Activated B cell treated with CpG ODN at 0.5 μM for 24 hours (primary cell): ENCODE data around the gene RXFP1. TPM values are rescaled to one million over a fixed set of nuclear protein-coding genes. Genes with fewer than 3 reads are reported as not detected.

Source experiments
- ATAC-seq: fragments of 200-7000 bp; cut with Tn5 transposase; one replicate; pipeline ENCODE4 v1.10.0; 2021; ENCODE audit warnings: low read depth, mild to moderate bottlenecking, moderate library complexity
- CTCF ChIA-PET: fragments of 350-600 bp; sonication (Branson Sonifier 250); formaldehyde crosslinking; loops from one replicate; lab custom pipeline; 2021; ENCODE audit warnings: antibody characterized with exemption; lab: Charles Lee
- POLR2A ChIA-PET: fragments of 350-600 bp; sonication (Branson Sonifier 250); formaldehyde crosslinking; loops from one replicate; lab custom pipeline; 2021; ENCODE audit warnings: antibody characterized with exemption; lab: Charles Lee
- DNase-seq: peaks from one replicate; pipeline ENCODE4 v3.0.0; 2022
- H3K27ac Mint-ChIP-seq: one replicate; pipeline ENCODE4 v1.8.0; 2020; ENCODE audit warnings: mixed read lengths
- H3K27me3 Mint-ChIP-seq: one replicate; pipeline ENCODE4 v1.8.0; 2021; ENCODE audit warnings: mixed read lengths
- H3K36me3 Mint-ChIP-seq: one replicate; pipeline ENCODE4 v1.8.0; 2021; ENCODE audit warnings: low read depth, mixed read lengths
- H3K4me1 Mint-ChIP-seq: one replicate; pipeline ENCODE4 v1.8.0; 2021; ENCODE audit warnings: mixed read lengths
- H3K4me3 Mint-ChIP-seq: one replicate; pipeline ENCODE4 v1.8.0; 2020; ENCODE audit warnings: mild to moderate bottlenecking, mixed read lengths
- H3K9me3 Mint-ChIP-seq: one replicate; pipeline ENCODE4 v1.8.0; 2020; ENCODE audit warnings: mixed read lengths
- intact Hi-C: fragments of 100-400 bp; cut with micrococcal nuclease; formaldehyde crosslinking; loops from one replicate; pipeline ENCODE4 v1.15.1; 2024
- total RNA-seq: library from RNA; stranded (reverse); gene quantifications from 2 replicates; pipeline ENCODE4 v1.2.3, GENCODE V29; 2022
- TF ChIP-seq, protein P1 (sequence below): fragments of 200-600 bp; IDR thresholded peaks from one replicate; pipeline ENCODE4 v1.8.0; 2022; ENCODE audit warnings: antibody characterized with exemption, mild to moderate bottlenecking

Gene RXFP1
- total RNA-seq, 1 donor from 2014 or later = not detected

DNA sequence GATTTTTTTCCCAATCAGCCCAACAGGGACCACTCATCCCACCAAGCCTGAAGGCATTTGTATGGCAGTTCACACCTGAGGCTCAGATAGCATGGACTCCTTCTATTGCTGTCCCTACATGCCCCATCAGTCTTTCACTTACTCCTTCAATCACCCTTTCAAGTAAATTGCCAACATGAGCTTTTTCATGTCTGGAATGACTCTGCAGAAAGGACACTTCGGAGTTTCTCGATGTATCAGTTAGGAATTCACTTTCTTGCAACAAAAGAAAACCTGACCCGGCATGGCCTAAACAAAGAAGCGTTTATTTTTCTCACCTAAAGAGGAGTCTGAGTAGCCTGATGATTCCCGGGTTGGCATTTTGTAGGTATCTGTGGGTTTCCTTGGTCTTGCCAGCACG is 38.6 kb downstream of the RXFP1 start:
- Mint-ChIP-seq H3K4me1 (no peaks in the 10 kb centered on the region), H3K9me3 (no peaks in the 10 kb centered on the region), H3K4me3 (no peak overlapping the region), H3K27me3 (peaks cover 6% of the 10 kb centered on the region), H3K27ac (no peak overlapping the region), H3K36me3 (no peaks in the 10 kb centered on the region)
- TF ChIP-seq, protein P1, sequence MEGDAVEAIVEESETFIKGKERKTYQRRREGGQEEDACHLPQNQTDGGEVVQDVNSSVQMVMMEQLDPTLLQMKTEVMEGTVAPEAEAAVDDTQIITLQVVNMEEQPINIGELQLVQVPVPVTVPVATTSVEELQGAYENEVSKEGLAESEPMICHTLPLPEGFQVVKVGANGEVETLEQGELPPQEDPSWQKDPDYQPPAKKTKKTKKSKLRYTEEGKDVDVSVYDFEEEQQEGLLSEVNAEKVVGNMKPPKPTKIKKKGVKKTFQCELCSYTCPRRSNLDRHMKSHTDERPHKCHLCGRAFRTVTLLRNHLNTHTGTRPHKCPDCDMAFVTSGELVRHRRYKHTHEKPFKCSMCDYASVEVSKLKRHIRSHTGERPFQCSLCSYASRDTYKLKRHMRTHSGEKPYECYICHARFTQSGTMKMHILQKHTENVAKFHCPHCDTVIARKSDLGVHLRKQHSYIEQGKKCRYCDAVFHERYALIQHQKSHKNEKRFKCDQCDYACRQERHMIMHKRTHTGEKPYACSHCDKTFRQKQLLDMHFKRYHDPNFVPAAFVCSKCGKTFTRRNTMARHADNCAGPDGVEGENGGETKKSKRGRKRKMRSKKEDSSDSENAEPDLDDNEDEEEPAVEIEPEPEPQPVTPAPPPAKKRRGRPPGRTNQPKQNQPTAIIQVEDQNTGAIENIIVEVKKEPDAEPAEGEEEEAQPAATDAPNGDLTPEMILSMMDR = no peak
- POLR2A ChIA-PET = no interaction called here
- intact Hi-C loops = no loop called here
- ATAC-seq = no peak
- DNase-seq = no peak
- CTCF ChIA-PET = no interaction called here

GRCh38 chr4:158566860-158567259 is 45.2 kb downstream of the RXFP1 start:
- CTCF ChIA-PET = no interaction called here

DNA sequence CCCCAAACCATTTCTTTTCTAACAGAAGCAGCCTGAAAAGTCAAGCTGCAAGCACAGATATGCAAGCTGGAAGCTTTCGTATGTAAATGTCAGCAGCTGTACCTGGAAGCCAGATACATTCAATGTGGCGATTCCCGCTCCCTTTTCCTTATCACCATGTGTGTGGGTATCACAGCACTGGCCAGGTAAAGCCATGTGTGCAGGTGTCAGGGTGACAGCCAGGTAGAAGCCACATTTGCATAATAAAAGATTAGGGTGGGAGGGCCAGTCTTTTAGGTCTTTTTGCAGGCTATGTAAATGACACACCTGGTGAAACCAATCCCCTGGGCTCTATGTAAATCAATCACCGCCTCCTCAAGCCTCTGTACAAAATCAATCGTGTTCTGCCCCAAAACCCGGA is 50.1 kb downstream of the RXFP1 start:
- Mint-ChIP-seq H3K4me1 (no peaks in the 10 kb centered on the region), H3K27ac (no peak overlapping the region), H3K4me3 (no peak overlapping the region), H3K36me3 (no peaks in the 10 kb centered on the region), H3K27me3 (no peaks in the 10 kb centered on the region), H3K9me3 (no peaks in the 10 kb centered on the region)
- ChIA-PET POLR2A (no interaction called here), CTCF (no interaction called here)
- TF ChIP-seq, protein P1 = no peak
- ATAC-seq (no peak), DNase-seq (no peak)
- intact Hi-C loops = no loop called here

More at GRCh38 chr4:158566860-158567259, 45.2 kb downstream of the RXFP1 start:
- TF ChIP-seq, protein P1 = no peak
- POLR2A ChIA-PET = no interaction called here
- ATAC-seq (no peak), DNase-seq (no peak)
- Mint-ChIP-seq H3K27ac (no peak overlapping the region), H3K9me3 (no peaks in the 10 kb centered on the region), H3K36me3 (no peaks in the 10 kb centered on the region), H3K4me3 (no peak overlapping the region), H3K4me1 (no peaks in the 10 kb centered on the region), H3K27me3 (no peaks in the 10 kb centered on the region)
- intact Hi-C loops = no loop called here

DNA sequence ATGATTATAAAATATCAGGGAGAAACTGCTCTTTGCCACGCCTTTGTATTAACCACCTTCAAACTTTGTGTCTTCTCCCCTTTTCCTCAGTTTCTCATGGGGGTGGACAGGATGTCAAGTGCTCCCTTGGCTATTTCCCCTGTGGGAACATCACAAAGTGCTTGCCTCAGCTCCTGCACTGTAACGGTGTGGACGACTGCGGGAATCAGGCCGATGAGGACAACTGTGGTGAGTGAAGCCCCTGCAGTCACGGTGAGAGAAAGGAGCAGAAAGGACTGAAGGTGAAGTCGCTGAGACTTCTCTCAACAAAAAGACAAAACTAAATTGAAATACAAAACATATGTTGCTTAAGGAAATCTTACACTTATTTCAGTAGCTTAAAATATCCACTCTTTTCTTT is 50.9 kb downstream of the RXFP1 start:
- intact Hi-C loops = no loop called here
- TF ChIP-seq, protein P1 = no peak
- Mint-ChIP-seq H3K27me3 (peaks cover 2% of the 10 kb centered on the region), H3K9me3 (no peaks in the 10 kb centered on the region), H3K4me1 (no peaks in the 10 kb centered on the region), H3K4me3 (no peak overlapping the region), H3K27ac (no peak overlapping the region), H3K36me3 (no peaks in the 10 kb centered on the region)
- ChIA-PET CTCF (no interaction called here), POLR2A (no interaction called here)
- ATAC-seq (no peak), DNase-seq (no peak)

DNA sequence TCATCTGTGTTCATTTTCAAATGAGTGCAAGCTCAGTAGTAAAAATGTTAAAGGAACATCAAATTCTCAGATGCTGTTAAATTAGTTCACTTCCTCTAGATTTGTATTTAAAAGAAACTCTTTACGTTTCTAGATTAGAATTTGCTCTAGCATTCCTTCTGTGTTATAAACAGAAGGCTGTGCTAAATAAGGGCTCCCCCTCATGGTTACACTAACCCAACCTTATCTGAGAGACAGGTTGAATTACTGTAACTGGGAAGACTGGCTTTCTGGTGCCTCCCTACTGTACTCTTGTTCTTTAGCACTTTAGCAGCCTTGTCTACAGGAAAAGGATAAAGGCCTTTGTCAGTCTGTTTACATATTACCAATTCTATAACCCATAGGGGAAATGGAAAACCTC is 56.8 kb downstream of the RXFP1 start:
- TF ChIP-seq, protein P1 = no peak
- intact Hi-C loops = no loop called here
- Mint-ChIP-seq H3K4me1 (no peaks in the 10 kb centered on the region), H3K36me3 (no peaks in the 10 kb centered on the region), H3K9me3 (no peaks in the 10 kb centered on the region), H3K27ac (no peak overlapping the region), H3K4me3 (no peak overlapping the region), H3K27me3 (peaks cover 2% of the 10 kb centered on the region)
- ChIA-PET POLR2A (no interaction called here), CTCF (no interaction called here)
- DNase-seq (no peak), ATAC-seq (no peak)
